NCI-H146 (cell line): ENCODE results near the gene CSMD2.
"Not testable (repeated sequence)": the region's sequence is repeated elsewhere in the genome, so short reads cannot be mapped to it uniquely, and the experiment has no call there.

ENCODE experiments used
- DNase-seq: peaks from one replicate; lab custom pipeline; 2025; lab: John Stamatoyannopoulos, UW

The CSMD2 gene

GRCh38 chr1:33535334-33535733 lies 629.7 kb downstream of the CSMD2 start:
- no peak for DNase-seq

GRCh38 chr1:33532936-33533335 lies 632.1 kb downstream of the CSMD2 start:
- no peak for DNase-seq

DNA sequence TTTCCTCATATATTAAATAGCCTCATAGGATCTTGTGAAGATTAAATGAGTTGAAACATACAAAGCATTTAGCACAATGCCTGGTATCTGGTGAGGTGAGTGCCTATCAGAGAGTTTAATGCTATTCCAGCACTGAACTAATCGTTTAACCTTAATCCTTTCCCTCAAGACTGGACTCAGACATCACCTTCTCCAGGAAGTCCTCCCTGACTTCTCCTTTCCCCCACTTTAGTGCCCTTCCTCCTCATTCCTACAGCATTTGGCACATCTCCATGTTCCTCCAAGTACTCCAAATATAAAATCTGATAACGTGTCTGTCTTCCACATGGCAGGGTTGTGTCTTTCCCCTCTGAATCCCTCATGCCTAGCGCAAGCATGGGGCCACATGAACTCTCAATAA lies 632.8 kb downstream of the CSMD2 start:
- DNase-seq = no peak

- DNase-seq = no peak
Measured at GRCh38 chr1:33529957-33530356, 635.1 kb downstream of the CSMD2 start.

DNA sequence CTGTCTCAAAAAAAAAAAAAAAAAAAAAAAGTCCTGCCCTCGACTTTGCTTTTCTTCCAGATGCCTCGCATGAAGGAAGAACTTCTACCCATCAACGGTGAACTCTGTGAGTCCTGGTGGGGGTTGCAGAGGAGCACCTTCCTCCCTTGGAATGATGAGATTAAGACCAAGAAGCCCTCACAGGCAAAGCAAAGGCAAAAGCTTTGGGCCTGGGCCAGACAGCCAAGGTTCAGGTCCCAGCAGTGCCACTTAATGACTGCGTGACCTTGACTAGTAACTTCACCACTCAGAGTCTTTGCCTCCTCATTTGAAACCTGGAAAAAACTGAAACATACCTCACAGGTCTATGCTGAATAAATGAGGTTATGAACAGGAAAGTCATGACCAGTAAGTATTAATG lies 637.1 kb downstream of the CSMD2 start:
- DNase-seq = no peak

DNA sequence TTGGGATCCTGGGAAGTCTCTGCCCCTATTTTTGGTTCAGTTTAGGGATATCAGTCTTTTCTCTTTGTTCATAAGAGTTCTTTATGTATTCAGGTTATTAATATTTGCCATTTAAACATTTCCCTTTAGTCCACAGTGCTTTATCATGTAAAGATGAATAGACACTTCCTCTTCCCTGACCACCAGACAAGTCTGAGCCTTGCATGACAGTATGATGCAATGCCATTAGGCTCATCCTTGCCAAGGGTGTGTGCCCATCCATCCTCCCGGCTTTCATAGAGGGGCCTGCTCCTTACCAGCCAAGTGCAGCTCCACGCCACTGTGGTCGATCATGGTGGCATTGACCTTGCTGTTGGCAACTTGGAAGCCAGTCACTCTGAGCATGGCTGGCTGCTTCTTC lies 640.4 kb downstream of the CSMD2 start:
- DNase-seq = no peak

GRCh38 chr1:33519240-33519884 lies 645.7 kb downstream of the CSMD2 start:
- DNase-seq = no peak

- DNase-seq = no peak
Measured at GRCh38 chr1:33517596-33518250, 647.3 kb downstream of the CSMD2 start.

GRCh38 chr1:33516891-33517567 lies 648.0 kb downstream of the CSMD2 start:
- DNase-seq = no peak

- DNase-seq = no peak
Measured at GRCh38 chr1:33516428-33516827, 648.6 kb downstream of the CSMD2 start.

GRCh38 chr1:33515607-33516006 lies 649.4 kb downstream of the CSMD2 start:
- no peak for DNase-seq

- no peak for DNase-seq
Measured at GRCh38 chr1:33515112-33515511, 649.9 kb downstream of the CSMD2 start.

GRCh38 chr1:33512226-33513011 lies 652.6 kb downstream of the CSMD2 start:
- no peak for DNase-seq

- not testable (repeated sequence) for DNase-seq
Measured at GRCh38 chr1:33509276-33509675, 655.8 kb downstream of the CSMD2 start.

- DNase-seq = no peak
Measured at GRCh38 chr1:33508151-33508550, 656.9 kb downstream of the CSMD2 start.

GRCh38 chr1:33507661-33508060 lies 657.4 kb downstream of the CSMD2 start:
- no peak for DNase-seq

DNA sequence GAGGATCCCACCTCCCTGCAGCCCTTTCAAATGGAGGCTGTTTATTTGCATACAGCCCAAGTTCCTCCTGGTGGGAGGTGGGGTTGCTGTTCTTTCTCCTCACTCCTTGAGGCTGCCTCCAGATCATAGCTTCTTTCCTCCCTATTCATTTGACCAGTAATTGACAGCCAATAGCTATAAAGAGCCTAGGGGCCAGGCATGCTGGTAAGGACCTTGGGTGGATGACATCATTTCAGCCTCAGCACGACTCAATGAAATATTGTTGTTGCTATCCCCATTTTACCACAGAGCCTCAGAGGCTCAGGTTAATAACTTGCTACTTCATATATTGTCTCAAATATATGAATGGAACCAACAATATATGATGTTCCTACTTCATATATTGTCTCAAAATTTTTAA lies 661.5 kb downstream of the CSMD2 start:
- DNase-seq = no peak

- DNase-seq = no peak
Measured at GRCh38 chr1:33502726-33503125, 662.3 kb downstream of the CSMD2 start.

GRCh38 chr1:33501774-33502173 lies 663.3 kb downstream of the CSMD2 start:
- DNase-seq = no peak

- no peak for DNase-seq
Measured at GRCh38 chr1:33501309-33501708, 663.7 kb downstream of the CSMD2 start.

- no peak for DNase-seq
Measured at GRCh38 chr1:33500547-33500946, 664.5 kb downstream of the CSMD2 start.

DNA sequence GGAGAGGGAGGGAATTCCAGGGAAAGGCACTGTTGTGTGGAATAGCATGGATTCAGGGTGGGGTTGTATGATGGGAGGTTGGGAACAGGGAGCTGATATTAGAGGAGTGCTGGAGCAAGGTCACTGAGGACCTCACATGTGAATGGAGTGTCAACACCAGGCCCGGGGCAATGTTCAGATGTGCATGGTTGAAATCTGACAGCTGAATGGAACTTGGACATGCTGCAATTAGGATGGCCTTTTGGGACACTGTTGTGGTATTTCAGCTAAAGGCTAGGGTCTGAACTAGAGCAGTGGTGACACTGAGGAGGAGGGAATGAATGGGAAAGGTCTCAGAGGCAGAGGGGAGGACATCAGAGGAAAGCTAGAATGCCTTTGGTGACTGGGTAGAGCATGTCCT lies 667.6 kb downstream of the CSMD2 start:
- no peak for DNase-seq

GRCh38 chr1:33494929-33495328 lies 670.1 kb downstream of the CSMD2 start:
- no peak for DNase-seq
